ENCODE measurements around the gene PGAP6.

GRCh38 chr16:359067-359763 lies 22.6 kb downstream of the PGAP6 start:
- TF ChIP-seq CTCF (IDR thresholded peaks at IDR 0.05; ENCODE audit: low read depth, low read length, poor library complexity, severe bottlenecking) (no peak), EZH2phosphoT487 (IDR thresholded peaks at IDR 0.05; ENCODE audit: borderline replicate concordance, low read length) (no peak)
